ENCODE measurements around the gene NGEF. TPM values are rescaled to one million over a fixed set of nuclear protein-coding genes. Genes with fewer than 3 reads are reported as not detected.

Gene NGEF
- total RNA-seq, 3 donors from 2014 or later: 20.1 to 67.5 (median 38.0) TPM

DNA sequence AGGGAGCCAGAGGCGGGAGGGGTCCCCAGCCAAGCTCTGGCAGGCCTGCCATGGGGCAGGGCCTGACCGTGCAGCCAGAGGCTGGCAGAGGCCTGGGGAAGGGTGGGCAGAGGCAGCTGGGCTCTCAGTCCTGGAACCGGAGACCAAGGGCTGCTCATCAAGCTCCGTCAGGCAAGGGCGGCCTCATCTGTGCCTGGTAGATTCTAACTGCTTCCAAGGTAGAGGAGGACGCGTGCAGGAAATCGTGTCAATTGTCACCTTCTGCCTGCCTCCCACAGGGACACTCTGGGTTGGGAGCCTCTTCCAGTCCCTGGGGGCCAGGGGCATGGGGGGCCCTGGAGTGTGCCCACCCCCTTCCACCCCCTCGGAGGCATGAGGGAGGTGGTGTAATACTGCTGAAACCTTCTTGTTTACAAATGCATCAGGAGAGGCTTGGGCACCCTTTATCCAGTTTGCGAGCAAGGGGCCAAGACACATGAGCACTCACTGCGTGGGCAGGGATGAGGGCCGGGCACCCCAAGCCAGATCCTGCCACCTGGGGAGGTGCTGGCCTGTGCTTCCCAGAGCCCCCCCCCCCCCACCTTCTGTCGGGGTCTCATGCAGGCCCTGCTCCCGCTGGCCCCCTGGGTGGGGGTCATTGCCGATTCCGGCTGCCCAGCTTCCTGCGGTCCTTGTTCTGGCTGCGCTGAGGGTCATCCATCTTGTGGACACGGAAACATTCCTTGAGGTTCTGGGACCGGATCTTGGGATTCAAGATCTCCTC lies 134.0 kb downstream of the NGEF start:
- H3K9me3 ChIP-seq: no peaks in the 10 kb centered on the region
- intact Hi-C loops (cut with DNase I, micrococcal nuclease): no loop called here
- H3K4me3 ChIP-seq: no peak overlapping the region
- peaks cover 20% of the 10 kb centered on the region for H3K4me1 ChIP-seq (ENCODE audit: low read depth)
- ATAC-seq (no peak), DNase-seq (no peak)
- TF ChIP-seq, protein P1, sequence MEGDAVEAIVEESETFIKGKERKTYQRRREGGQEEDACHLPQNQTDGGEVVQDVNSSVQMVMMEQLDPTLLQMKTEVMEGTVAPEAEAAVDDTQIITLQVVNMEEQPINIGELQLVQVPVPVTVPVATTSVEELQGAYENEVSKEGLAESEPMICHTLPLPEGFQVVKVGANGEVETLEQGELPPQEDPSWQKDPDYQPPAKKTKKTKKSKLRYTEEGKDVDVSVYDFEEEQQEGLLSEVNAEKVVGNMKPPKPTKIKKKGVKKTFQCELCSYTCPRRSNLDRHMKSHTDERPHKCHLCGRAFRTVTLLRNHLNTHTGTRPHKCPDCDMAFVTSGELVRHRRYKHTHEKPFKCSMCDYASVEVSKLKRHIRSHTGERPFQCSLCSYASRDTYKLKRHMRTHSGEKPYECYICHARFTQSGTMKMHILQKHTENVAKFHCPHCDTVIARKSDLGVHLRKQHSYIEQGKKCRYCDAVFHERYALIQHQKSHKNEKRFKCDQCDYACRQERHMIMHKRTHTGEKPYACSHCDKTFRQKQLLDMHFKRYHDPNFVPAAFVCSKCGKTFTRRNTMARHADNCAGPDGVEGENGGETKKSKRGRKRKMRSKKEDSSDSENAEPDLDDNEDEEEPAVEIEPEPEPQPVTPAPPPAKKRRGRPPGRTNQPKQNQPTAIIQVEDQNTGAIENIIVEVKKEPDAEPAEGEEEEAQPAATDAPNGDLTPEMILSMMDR (IDR thresholded peaks at IDR 0.05): no peak
- no peaks in the 10 kb centered on the region for H3K36me3 ChIP-seq (ENCODE audit: low read depth)

DNA sequence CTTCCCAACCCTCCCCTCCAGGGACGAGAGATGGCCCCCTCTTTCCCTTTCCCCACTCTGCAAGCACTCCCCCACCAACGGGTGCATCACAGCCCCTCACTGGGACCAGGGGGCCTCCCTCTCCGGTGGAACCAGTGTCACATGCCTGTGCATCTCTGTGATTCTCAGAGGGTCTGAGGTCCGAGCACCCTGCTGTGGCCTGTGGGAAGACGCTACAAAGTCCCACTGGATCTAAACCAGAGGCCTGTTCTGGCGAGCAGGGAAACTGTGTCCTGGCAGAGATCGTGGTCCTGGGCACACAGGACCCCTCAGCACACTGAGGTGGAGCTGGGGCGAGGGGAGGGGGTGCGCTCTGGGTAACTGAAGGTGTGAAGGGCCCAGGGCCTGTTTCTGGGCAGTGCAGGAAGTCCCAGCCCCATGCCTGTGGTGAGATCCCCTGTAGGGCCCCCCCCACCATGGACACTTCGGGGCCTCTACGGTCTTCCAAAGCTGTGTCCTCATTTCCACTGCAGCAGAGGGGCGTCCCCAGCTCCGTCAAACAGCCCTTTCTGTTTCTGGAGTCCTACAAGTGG lies 135.0 kb downstream of the NGEF start:
- H3K36me3 ChIP-seq (ENCODE audit: low read depth): no peaks in the 10 kb centered on the region
- no peaks in the 10 kb centered on the region for H3K9me3 ChIP-seq
- intact Hi-C loops (cut with DNase I, micrococcal nuclease): no loop called here
- no peak overlapping the region for H3K4me3 ChIP-seq
- DNase-seq: peak in 1 of 3 donors; percentile 34
- TF ChIP-seq, protein P1 (IDR thresholded peaks at IDR 0.05): no peak
- ATAC-seq: no peak
- peaks cover 29% of the 10 kb centered on the region for H3K4me1 ChIP-seq (ENCODE audit: low read depth)

DNA sequence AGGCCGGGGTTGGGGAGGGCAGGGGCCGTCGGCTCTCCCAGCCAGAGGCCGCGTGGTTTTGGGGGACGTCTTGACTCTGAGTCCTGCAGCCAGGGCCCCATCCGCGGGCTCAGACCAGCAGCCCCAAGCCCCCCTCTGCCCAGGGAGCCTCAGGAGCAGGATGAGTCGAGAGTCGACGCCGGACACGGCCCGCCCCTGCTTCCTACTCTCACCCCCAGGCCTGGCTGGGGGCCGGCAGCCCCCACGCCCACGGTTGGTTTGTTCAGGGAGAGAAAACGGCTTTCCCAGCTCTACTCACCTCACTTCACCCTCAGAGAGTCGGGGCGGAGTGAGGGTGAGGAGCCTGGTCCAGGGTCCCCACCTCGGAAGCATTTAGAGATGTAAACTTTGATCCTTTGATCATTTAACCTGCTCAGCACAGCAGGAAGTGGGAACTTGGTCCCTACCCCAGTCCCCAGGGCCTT lies 136.0 kb downstream of the NGEF start:
- no peaks in the 10 kb centered on the region for H3K36me3 ChIP-seq (ENCODE audit: low read depth)
- DNase-seq (peak in 2 of 3 donors; percentile 47 to 64), ATAC-seq (peak; percentile 18)
- H3K4me1 ChIP-seq (ENCODE audit: low read depth): peaks cover 29% of the 10 kb centered on the region
- no peaks in the 10 kb centered on the region for H3K9me3 ChIP-seq
- TF ChIP-seq, protein P1 (IDR thresholded peaks at IDR 0.05): no peak
- H3K4me3 ChIP-seq: peak overlapping the region; percentile 43
- intact Hi-C loops (cut with DNase I, micrococcal nuclease): no loop called here

DNA sequence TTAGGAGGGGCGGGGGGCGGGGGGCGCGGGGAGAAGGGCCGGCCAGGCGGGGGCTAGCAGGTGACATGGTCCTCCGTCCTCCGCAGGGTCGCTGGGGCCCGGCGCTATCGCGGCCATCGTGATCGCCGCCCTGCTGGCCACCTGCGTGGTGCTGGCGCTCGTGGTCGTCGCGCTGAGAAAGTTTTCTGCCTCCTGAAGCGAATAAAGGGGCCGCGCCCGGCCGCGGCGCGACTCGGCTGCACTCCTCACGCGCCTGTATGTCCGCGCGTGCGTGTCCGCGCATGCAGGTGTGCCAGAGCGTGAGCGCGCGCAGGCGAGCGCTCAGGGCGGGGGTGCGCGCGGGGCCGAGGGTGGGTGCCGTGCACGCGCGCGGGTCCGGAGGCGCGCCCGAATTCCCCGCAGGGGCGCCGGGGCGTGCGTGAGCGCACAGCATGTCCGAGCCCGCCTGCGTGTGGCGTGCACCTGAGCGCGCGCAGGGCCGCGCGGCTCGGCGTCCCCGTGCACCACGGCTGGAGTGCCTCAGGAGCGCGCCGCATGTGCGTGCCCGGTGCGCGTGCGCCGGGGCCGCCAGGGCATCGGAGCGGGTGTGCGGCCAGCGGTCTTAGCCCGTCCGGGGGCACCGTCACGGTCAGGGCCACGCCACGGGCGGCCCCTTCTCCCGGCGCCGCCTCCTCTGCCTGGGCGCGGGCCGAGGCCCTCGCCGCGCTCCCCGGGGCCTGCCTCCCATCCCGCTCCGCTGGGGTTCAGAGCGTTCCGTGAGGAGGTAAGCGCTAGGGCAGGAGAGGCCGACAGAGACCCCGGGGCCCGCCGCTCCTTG lies 136.7 kb downstream of the NGEF start:
- ATAC-seq (peak; percentile 72), DNase-seq (peak; percentile 75 to 83 (median 80))
- intact Hi-C loops (cut with DNase I, micrococcal nuclease): no loop called here

More for the DNA sequence above, 136.7 kb downstream of the NGEF start:
- H3K4me1 ChIP-seq (ENCODE audit: low read depth): peaks cover 29% of the 10 kb centered on the region
- H3K9me3 ChIP-seq: no peaks in the 10 kb centered on the region
- no peaks in the 10 kb centered on the region for H3K36me3 ChIP-seq (ENCODE audit: low read depth)
- TF ChIP-seq, protein P1 (IDR thresholded peaks at IDR 0.05): no peak
- H3K4me3 ChIP-seq: peak overlapping the region; percentile 43

Measured in mucosa of descending colon (tissue), 3 donors.